A673 (cell line): ENCODE data around the gene SLC35B2. TPM values are rescaled to one million over a fixed set of nuclear protein-coding genes. Genes with fewer than 3 reads are reported as not detected.

Experiments used
- BruUV-seq: library from RNA; stranded (reverse); fragments of 400-500 nt; replicated peaks from 2 replicates; lab custom pipeline; 2021; lab: Mats Ljungman, UMichigan
- CTCF ChIA-PET: fragments of 300-600 bp; sonication (Branson Sonifier 250); formaldehyde crosslinking; loops from one replicate; lab custom pipeline; 2022; ENCODE audit warnings: antibody characterized with exemption; lab: Charles Lee
- POLR2A ChIA-PET: fragments of 300-600 bp; sonication (Branson Sonifier 250); formaldehyde crosslinking; loops from one replicate; lab custom pipeline; 2022; ENCODE audit warnings: antibody characterized with exemption; ENCODE audit not compliant: low non-redundant PET; lab: Charles Lee
- DNase-seq: peaks from one replicate; pipeline ENCODE4 v3.0.0-alpha.2; 2015; ENCODE audit warnings: low spot score
- H3K27ac ChIP-seq: fragments of 200-600 bp; sonication (generic); 2 replicates; pipeline ENCODE4 v1.5.1; 2016; ENCODE audit warnings: mixed run types, low read depth, mild to moderate bottlenecking, mixed read lengths, antibody characterized with exemption, low read length; ENCODE audit not compliant: poor library complexity, severe bottlenecking
- H3K27me3 ChIP-seq: fragments of 200-600 bp; sonication (generic); replicated peaks from 2 replicates; pipeline ENCODE4 v1.6.1; 2017; ENCODE audit warnings: mixed run types, low read depth, mild to moderate bottlenecking, mixed read lengths, antibody characterized with exemption, low read length; ENCODE audit not compliant: insufficient read depth, poor library complexity
- H3K36me3 ChIP-seq: fragments of 200-600 bp; sonication (generic); 2 replicates; pipeline ENCODE4 v1.6.1; 2016; ENCODE audit warnings: mixed run types, mild to moderate bottlenecking, mixed read lengths, antibody characterized with exemption, low read length; ENCODE audit not compliant: insufficient read depth, poor library complexity, severe bottlenecking
- H3K4me1 ChIP-seq: fragments of 200-600 bp; sonication (generic); 2 replicates; pipeline ENCODE4 v1.6.1; 2017; ENCODE audit warnings: mixed run types, mild to moderate bottlenecking, mixed read lengths, antibody characterized with exemption, low read length; ENCODE audit not compliant: insufficient read depth, poor library complexity, severe bottlenecking
- H3K4me3 ChIP-seq: fragments of 200-600 bp; sonication (generic); 2 replicates; pipeline ENCODE4 v1.5.1; 2016; ENCODE audit warnings: low read depth, mixed run types, mild to moderate bottlenecking, mixed read lengths, low read length; ENCODE audit not compliant: poor library complexity, severe bottlenecking
- H3K9me3 ChIP-seq: fragments of 200-600 bp; sonication (generic); 2 replicates; pipeline ENCODE4 v1.6.1; 2016; ENCODE audit warnings: mixed run types, low read depth, mild to moderate bottlenecking, mixed read lengths, antibody characterized with exemption, low read length; ENCODE audit not compliant: poor library complexity, severe bottlenecking
- EZH2 ChIP-seq: fragments of 200-600 bp; sonication (generic); IDR thresholded peaks from 2 replicates; pipeline ENCODE4 v1.6.1; 2017; ENCODE audit warnings: borderline replicate concordance, low read depth, mild to moderate bottlenecking, mixed read lengths, antibody characterized with exemption, low read length; ENCODE audit not compliant: poor library complexity, severe bottlenecking
- intact Hi-C: fragments of 100-400 bp; cut with micrococcal nuclease; formaldehyde crosslinking; loops from one replicate; pipeline ENCODE4 v1.10.0; 2022; ENCODE audit not compliant: unreplicated experiment
- total RNA-seq: library from RNA; stranded (reverse); gene quantifications from 2 replicates; pipeline ENCODE4 v1.2.3, GENCODE V29; 2021
- TF ChIP-seq, protein P1 (sequence below): fragments of 300-800, 200-600 bp; sonication (generic); conservative IDR thresholded peaks from 2 replicates; pipeline ENCODE4 v1.5.1; 2017; ENCODE audit warnings: low read depth, mild to moderate bottlenecking, antibody characterized with exemption, low read length, moderate library complexity, mixed read lengths

SLC35B2 gene
- total RNA-seq, 1 experiment from 2014 or later: 52.0 TPM

DNA sequence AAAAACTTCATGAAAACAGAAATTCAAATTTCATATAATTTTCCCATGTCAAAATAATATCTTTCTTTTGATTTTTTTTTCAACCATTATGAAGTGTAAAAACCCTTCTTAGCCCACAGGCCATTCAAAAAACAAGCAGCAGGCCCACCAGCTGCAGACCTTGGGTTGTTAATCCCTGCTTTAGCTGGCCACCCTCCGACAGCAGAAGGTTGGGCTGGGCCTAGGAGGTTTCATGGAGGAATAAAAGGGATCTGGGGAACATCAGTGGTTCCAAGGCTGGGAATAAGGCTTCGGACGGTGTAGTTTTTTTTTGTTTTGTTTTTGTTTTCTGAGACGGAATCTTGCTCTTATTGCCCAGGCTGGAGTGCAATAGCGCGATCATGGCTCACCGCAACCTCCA, 14.0 kb downstream of the SLC35B2 start:
- ChIA-PET POLR2A (no interaction called here), CTCF (interaction anchor here (0.7 kb wide), 1 partner anchor 36 kb away, joined by 9 read pairs; no protein-coding TSS in a partner anchor)
- DNase-seq: no peak

DNA sequence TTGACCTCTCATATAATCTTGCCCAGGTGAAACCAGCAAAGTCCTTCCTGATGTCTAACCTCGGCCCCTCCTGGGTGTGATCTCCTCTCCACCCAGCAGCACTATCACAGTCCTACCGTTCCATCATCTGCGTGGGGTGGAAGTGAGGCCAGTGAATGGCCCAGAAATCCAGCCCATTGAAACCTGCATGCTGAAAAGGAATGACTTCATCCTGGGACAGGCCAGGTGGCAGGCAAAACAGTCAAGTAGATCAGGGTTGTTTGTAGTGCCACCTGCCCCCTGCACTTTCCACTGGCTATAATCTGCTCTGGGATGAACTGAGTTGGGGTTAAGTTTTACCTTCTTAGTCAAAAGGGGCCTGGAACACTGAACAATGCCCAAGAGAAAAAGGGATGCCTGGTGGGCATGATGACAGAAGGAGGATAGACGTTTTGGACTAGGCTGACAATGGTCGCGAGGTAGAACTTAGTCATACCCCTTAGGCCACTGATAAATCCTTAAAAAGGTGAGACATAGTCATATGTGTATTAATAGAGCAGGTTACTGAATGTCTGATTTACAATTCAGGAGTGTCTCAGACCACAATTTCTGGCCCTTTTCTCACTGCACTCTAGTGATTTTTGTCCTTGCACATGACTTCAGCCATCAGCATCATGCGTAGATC, 18.5 kb downstream of the SLC35B2 start:
- Histone ChIP-seq H3K4me3 (no peak overlapping the region), H3K36me3 (no peaks in the 10 kb centered on the region), H3K4me1 (peaks cover 10% of the 10 kb centered on the region), H3K27me3 (no peaks in the 10 kb centered on the region), H3K9me3 (no peaks in the 10 kb centered on the region), H3K27ac (no peak overlapping the region)
- CTCF ChIA-PET: interaction anchor here (1.3 kb wide), 1 partner anchor 13 kb away, joined by 11 read pairs; no protein-coding TSS in a partner anchor
- POLR2A ChIA-PET: no interaction called here
- intact Hi-C loops: loop anchor here (1.0 kb wide), 1 partner anchor 67 kb away; no protein-coding TSS in a partner anchor
- no TSS peak for BruUV-seq
- no peak for DNase-seq
- TF ChIP-seq, protein P1, sequence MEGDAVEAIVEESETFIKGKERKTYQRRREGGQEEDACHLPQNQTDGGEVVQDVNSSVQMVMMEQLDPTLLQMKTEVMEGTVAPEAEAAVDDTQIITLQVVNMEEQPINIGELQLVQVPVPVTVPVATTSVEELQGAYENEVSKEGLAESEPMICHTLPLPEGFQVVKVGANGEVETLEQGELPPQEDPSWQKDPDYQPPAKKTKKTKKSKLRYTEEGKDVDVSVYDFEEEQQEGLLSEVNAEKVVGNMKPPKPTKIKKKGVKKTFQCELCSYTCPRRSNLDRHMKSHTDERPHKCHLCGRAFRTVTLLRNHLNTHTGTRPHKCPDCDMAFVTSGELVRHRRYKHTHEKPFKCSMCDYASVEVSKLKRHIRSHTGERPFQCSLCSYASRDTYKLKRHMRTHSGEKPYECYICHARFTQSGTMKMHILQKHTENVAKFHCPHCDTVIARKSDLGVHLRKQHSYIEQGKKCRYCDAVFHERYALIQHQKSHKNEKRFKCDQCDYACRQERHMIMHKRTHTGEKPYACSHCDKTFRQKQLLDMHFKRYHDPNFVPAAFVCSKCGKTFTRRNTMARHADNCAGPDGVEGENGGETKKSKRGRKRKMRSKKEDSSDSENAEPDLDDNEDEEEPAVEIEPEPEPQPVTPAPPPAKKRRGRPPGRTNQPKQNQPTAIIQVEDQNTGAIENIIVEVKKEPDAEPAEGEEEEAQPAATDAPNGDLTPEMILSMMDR: no peak
- no peak for TF ChIP-seq EZH2

More for the DNA sequence above, 14.0 kb downstream of the SLC35B2 start:
- TF ChIP-seq, protein P1: no peak
- no peak for TF ChIP-seq EZH2
- Histone ChIP-seq H3K4me3 (no peak overlapping the region), H3K27ac (no peak overlapping the region), H3K9me3 (no peaks in the 10 kb centered on the region), H3K36me3 (peaks cover 5% of the 10 kb centered on the region), H3K27me3 (no peaks in the 10 kb centered on the region), H3K4me1 (no peaks in the 10 kb centered on the region)
- intact Hi-C loops: no loop called here
- no TSS peak for BruUV-seq

DNA sequence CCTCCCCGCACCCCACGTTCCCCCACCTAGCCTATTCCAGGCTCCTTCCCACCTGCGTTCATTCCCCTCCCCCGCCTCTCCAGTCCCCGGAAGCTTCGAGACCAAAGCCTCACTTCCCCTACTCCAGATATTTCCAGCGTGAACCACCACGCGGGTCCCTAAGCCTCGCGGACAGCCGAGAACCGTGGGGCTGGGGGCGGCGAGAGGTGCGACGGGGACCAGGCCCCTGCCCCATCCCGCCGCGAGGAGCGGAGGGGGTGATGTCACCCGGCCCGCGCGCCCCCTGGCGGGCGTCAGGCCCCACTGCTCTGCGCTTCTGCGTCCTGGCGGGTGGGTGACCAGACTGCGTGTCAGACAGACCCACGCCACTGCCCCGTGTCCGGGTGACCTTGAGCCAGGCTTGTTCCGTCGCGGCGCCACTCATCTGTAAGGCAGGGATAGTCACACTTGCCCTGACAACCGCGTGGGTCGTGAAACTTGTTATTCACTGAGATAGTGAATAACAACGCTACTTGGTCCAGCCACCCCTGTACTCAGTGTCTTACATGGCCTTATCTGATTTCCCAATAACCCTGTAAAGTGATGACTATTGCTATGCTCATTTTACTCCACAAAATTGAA, 19.4 kb downstream of the SLC35B2 start:
- no peak for TF ChIP-seq EZH2
- TF ChIP-seq, protein P1: peak; percentile 98
- ChIA-PET POLR2A (no interaction called here), CTCF (interaction anchor here (0.9 to 1.3 kb wide), 4 partner anchors 12 to 141 kb away, joined by 3 to 11 read pairs (median 4); partner anchors contain the start of gene SLC29A1)
- BruUV-seq: no TSS peak
- Histone ChIP-seq H3K9me3 (no peaks in the 10 kb centered on the region), H3K4me1 (peaks cover 10% of the 10 kb centered on the region), H3K4me3 (peak overlapping the region; percentile 62), H3K27me3 (no peaks in the 10 kb centered on the region), H3K27ac (peak overlapping the region; percentile 55), H3K36me3 (no peaks in the 10 kb centered on the region)
- intact Hi-C loops: loop anchor here (1.0 kb wide), 1 partner anchor 66 kb away; no protein-coding TSS in a partner anchor
- DNase-seq: peak; percentile 77
